Right forelimb (tissue), 1 donor: ENCODE measurements around the gene USP54.

Source experiments
- DNase-seq: peaks from one replicate; pipeline ENCODE4 v3.0.0-alpha.2; 2018

Gene USP54

GRCh38 chr10:73459683-73460314, 131.3 kb downstream of the USP54 start:
- DNase-seq: no peak

- no peak for DNase-seq
These were observed 134.8 kb downstream of the USP54 start for GRCh38 chr10:73456187-73456890.

GRCh38 chr10:73449113-73449512, 142.0 kb downstream of the USP54 start:
- DNase-seq: no peak

- DNase-seq: no peak
These were observed 142.8 kb downstream of the USP54 start for GRCh38 chr10:73448384-73448783.
